Activated CD8-positive, alpha-beta memory T cell treated with anti-CD3 and anti-CD28 coated beads, Interleukin-2, amount 50 U/mL, for 1 hour (primary cell): ENCODE data around the gene BAMBI.
"Not testable (repeated sequence)": the region's sequence is repeated elsewhere in the genome, so short reads cannot be mapped to it uniquely, and the experiment has no call there.

Source experiments
- DNase-seq: peaks from one replicate; pipeline ENCODE4 v3.0.0-alpha.2; 2020; ENCODE audit errors: extremely low read depth

Gene BAMBI

GRCh38 chr10:28676968-28677887 lies at the start of gene BAMBI:
TSS of gene BAMBI (plus strand) at chr10:28677521. CDS start at chr10:28677898, 377 bp downstream.
- DNase-seq, result peak; percentile 54

- DNase-seq, result no peak
Observed at GRCh38 chr10:28628184-28628893, 49.0 kb upstream of the BAMBI start.

GRCh38 chr10:28631896-28632583 lies 45.3 kb upstream of the BAMBI start:
- DNase-seq, result no peak

GRCh38 chr10:28632584-28632945 lies 44.8 kb upstream of the BAMBI start:
- no peak for DNase-seq

- no peak for DNase-seq
Observed at GRCh38 chr10:28633750-28634149, 43.6 kb upstream of the BAMBI start.

GRCh38 chr10:28637346-28637745 lies 40.0 kb upstream of the BAMBI start:
- DNase-seq, result no peak

- no peak for DNase-seq
Observed at GRCh38 chr10:28638392-28638791, 38.9 kb upstream of the BAMBI start.

- no peak for DNase-seq
Observed at GRCh38 chr10:28640551-28640950, 36.8 kb upstream of the BAMBI start.

GRCh38 chr10:28644647-28645046 lies 32.7 kb upstream of the BAMBI start:
- no peak for DNase-seq

- DNase-seq, result no peak
Observed at GRCh38 chr10:28652106-28652505, 25.2 kb upstream of the BAMBI start.

- no peak for DNase-seq
Observed at GRCh38 chr10:28652703-28653102, 24.6 kb upstream of the BAMBI start.

- DNase-seq, result not testable (repeated sequence)
Observed at GRCh38 chr10:28658824-28659223, 18.5 kb upstream of the BAMBI start.

- DNase-seq, result no peak
Observed at GRCh38 chr10:28661035-28661434, 16.3 kb upstream of the BAMBI start.

- DNase-seq, result peak; percentile 33
Observed at GRCh38 chr10:28663576-28664368, 13.5 kb upstream of the BAMBI start.

- no peak for DNase-seq
Observed at GRCh38 chr10:28664369-28664740, 13.0 kb upstream of the BAMBI start.

GRCh38 chr10:28666751-28667467 lies 10.4 kb upstream of the BAMBI start:
- DNase-seq, result no peak

GRCh38 chr10:28668363-28669226 lies 8.7 kb upstream of the BAMBI start:
- DNase-seq, result no peak

- DNase-seq, result no peak
Observed at GRCh38 chr10:28669227-28670173, 7.8 kb upstream of the BAMBI start.

GRCh38 chr10:28674782-28675181 lies 2.5 kb upstream of the BAMBI start:
- no peak for DNase-seq
